Superior temporal gyrus (tissue), 1 donor: ENCODE data around the gene AKNA.

Experiments used
- DNase-seq: peaks from one replicate; pipeline ENCODE4 v3.0.0-alpha.2; 2016; ENCODE audit errors: extremely low spot score

AKNA gene

GRCh38 chr9:114395334-114395617 lies 7.5 kb upstream of the AKNA start:
- no peak for DNase-seq

GRCh38 chr9:114394523-114395333 lies 6.9 kb upstream of the AKNA start:
- no peak for DNase-seq

- DNase-seq = peak; percentile 9
Measured at GRCh38 chr9:114392749-114393112, 4.9 kb upstream of the AKNA start.

GRCh38 chr9:114390952-114391351 lies 3.2 kb upstream of the AKNA start:
- DNase-seq = no peak

- no peak for DNase-seq
Measured at GRCh38 chr9:114389612-114390368, 2.0 kb upstream of the AKNA start.

GRCh38 chr9:114388764-114389375 lies 1.1 kb upstream of the AKNA start:
- no peak for DNase-seq

GRCh38 chr9:114388357-114388682 lies 538 bp upstream of the AKNA start:
- no peak for DNase-seq

- no peak for DNase-seq
Measured at GRCh38 chr9:114386886-114387679, 699 bp downstream of the AKNA start.

- DNase-seq = no peak
Measured at GRCh38 chr9:114386361-114386885, 1.4 kb downstream of the AKNA start.

- peak; percentile 65 for DNase-seq
Measured at GRCh38 chr9:114385397-114386181, 2.2 kb downstream of the AKNA start.

GRCh38 chr9:114384836-114385396 lies 2.9 kb downstream of the AKNA start:
- no peak for DNase-seq

GRCh38 chr9:114384341-114384740 lies 3.4 kb downstream of the AKNA start:
- peak; percentile 9 for DNase-seq

- peak; percentile 24 for DNase-seq
Measured at GRCh38 chr9:114383521-114384231, 4.1 kb downstream of the AKNA start.

- DNase-seq = peak; percentile 22
Measured at GRCh38 chr9:114382699-114383520, 4.9 kb downstream of the AKNA start.

- no peak for DNase-seq
Measured at GRCh38 chr9:114378883-114379282, 8.9 kb downstream of the AKNA start.

- DNase-seq = no peak
Measured at GRCh38 chr9:114378016-114378415, 9.8 kb downstream of the AKNA start.

- no peak for DNase-seq
Measured at GRCh38 chr9:114376586-114377445, 11.0 kb downstream of the AKNA start.

- DNase-seq = no peak
Measured at GRCh38 chr9:114375386-114376175, 12.2 kb downstream of the AKNA start.
